Lower leg skin (tissue), 4 donors: ENCODE data around the gene HEATR5A. TPM values are rescaled to one million over a fixed set of nuclear protein-coding genes. Genes with fewer than 3 reads are reported as not detected.
"Not testable (repeated sequence)": the region's sequence is repeated elsewhere in the genome, so short reads cannot be mapped to it uniquely, and the experiment has no call there.

Source experiments
- DNase-seq, 2 donors: peaks; one replicate each; pipeline ENCODE4 v3.0.0-alpha.2; 2019; ENCODE audit warnings: low spot score in 2 of 2
- H3K4me3 ChIP-seq: fragments of 200-600 bp; sonication (generic); 2 replicates; pipeline ENCODE4 v1.5.1; 2017; ENCODE audit warnings: mild to moderate bottlenecking, low read depth; ENCODE audit not compliant: poor library complexity, severe bottlenecking
- CTCF ChIP-seq, 3 donors: fragments of 450-650 bp; IDR thresholded peaks; one replicate each; pipeline ENCODE4 v1.5.1; 2016; ENCODE audit warnings: antibody characterized with exemption in 3 of 3, mild to moderate bottlenecking in 3 of 3, moderate library complexity in 2 of 3
- POLR2A ChIP-seq, 2 donors: fragments of 450-650 bp; IDR thresholded peaks; one replicate each; pipeline ENCODE4 v1.6.1; 2016 to 2017; ENCODE audit warnings: antibody characterized with exemption in 2 of 2, mild to moderate bottlenecking in 1 of 2, moderate library complexity in 1 of 2
- WGBS, 2 donors: methylation state at CpG; one replicate each; pipeline ENCODE4 v1.1.5; 2018; 5-methylcytosine and 5-hydroxymethylcytosine counted together
- intact Hi-C: fragments of 100-400 bp; cut with DNase I; formaldehyde crosslinking; loops from one replicate; pipeline ENCODE4 v1.15.0; 2023; ENCODE audit warnings: low total_unique reads
- total RNA-seq, 4 donors: library from RNA; depleted of rRNA; stranded (reverse); fragments of >200 nt; gene quantifications; one replicate each; pipeline ENCODE4 v1.1.0, GENCODE V29; 2016

HEATR5A gene
- total RNA-seq, 4 donors from 2014 or later = 7.3 to 11.6 (median 9.8) TPM

- WGBS, 2 donors = 30 to 38% methylated on average over 6 of the region's 6 CpGs
- peak in 1 of 2 donors; percentile 61 for DNase-seq
Observed at GRCh38 chr14:31261859-31262731, 158.3 kb downstream of the HEATR5A start.

GRCh38 chr14:31261523-31261858, 158.9 kb downstream of the HEATR5A start:
- TF ChIP-seq POLR2A (IDR thresholded peaks at IDR 0.05) (no peak), CTCF (IDR thresholded peaks at IDR 0.05) (no peak)
- no peak for DNase-seq
- intact Hi-C loops = no loop called here
- H3K4me3 ChIP-seq = no peak overlapping the region
- 98 to 100% methylated on average over 3 of the region's 3 CpGs for WGBS, 2 donors

More at GRCh38 chr14:31261859-31262731, 158.3 kb downstream of the HEATR5A start:
- no peak overlapping the region for H3K4me3 ChIP-seq
- intact Hi-C loops = no loop called here
- no peak for TF ChIP-seq CTCF (IDR thresholded peaks at IDR 0.05)

GRCh38 chr14:31259040-31259435, 161.3 kb downstream of the HEATR5A start:
- WGBS, 2 donors = 95 to 96% methylated on average over 4 of the region's 4 CpGs
- intact Hi-C loops, DNase-seq: not testable (repeated sequence)

GRCh38 chr14:31258427-31259039, 161.8 kb downstream of the HEATR5A start:
- no peak overlapping the region for H3K4me3 ChIP-seq
- TF ChIP-seq POLR2A (IDR thresholded peaks at IDR 0.05) (no peak), CTCF (IDR thresholded peaks at IDR 0.05) (no peak)
- DNase-seq = no peak
- 96% methylated on average over 3 of the region's 3 CpGs for WGBS, 2 donors
- intact Hi-C loops = no loop called here

More at GRCh38 chr14:31259040-31259435, 161.3 kb downstream of the HEATR5A start:
- H3K4me3 ChIP-seq = not testable (repeated sequence)

- DNase-seq, intact Hi-C loops, H3K4me3 ChIP-seq: not testable (repeated sequence)
- 88 to 90% methylated on average over 17 of the region's 17 CpGs for WGBS, 2 donors
Observed at GRCh38 chr14:31257554-31258426, 162.6 kb downstream of the HEATR5A start.

- 91 to 100% methylated on average over 1 of the region's 1 CpG for whole genome bisulfite sequencing, 2 donors
- intact Hi-C loops = no loop called here
- no peak for DNase-seq
- TF ChIP-seq CTCF (IDR thresholded peaks at IDR 0.05) = no peak
- TF ChIP-seq POLR2A (IDR thresholded peaks at IDR 0.05) = no peak
- H3K4me3 ChIP-seq = no peak overlapping the region
Observed at GRCh38 chr14:31257244-31257553, 163.2 kb downstream of the HEATR5A start.
